OCI-LY7 (cell line): ENCODE data around the gene NRIP1.

ENCODE experiments used
- EZH2phosphoT487 ChIP-seq: fragments of 200-600 bp; sonication (generic); IDR thresholded peaks from 2 replicates; pipeline ENCODE4 v1.6.1; 2018; ENCODE audit warnings: low read depth, borderline replicate concordance, mild to moderate bottlenecking, mixed run types, antibody characterized with exemption, low read length, moderate library complexity, mixed read lengths
- TF ChIP-seq, protein P1 (sequence below): fragments of 200-600 bp; sonication (generic); conservative IDR thresholded peaks from 2 replicates; pipeline ENCODE4 v1.5.1; 2014; ENCODE audit warnings: mild to moderate bottlenecking, antibody characterized with exemption, low read length, moderate library complexity, mixed read lengths

DNA sequence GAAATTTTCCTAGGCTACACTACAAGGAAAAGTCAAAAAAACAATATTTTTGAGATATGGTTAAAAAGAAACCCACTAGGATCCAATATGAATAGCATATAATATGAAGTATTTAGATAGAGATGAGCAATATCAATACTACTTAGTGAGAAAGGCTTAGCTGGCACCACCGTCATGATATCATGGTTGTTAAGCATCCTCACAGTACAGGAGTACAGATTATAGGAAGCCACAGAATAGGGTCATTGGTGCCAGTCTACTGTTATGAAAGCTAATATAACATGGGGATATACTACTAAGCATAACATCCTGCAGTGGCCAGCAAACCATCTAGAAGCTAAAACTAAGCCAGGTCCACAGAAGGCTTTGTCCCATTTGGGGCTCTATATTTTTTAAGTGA, 28.4 kb upstream of the NRIP1 start:
- TF ChIP-seq, protein P1, sequence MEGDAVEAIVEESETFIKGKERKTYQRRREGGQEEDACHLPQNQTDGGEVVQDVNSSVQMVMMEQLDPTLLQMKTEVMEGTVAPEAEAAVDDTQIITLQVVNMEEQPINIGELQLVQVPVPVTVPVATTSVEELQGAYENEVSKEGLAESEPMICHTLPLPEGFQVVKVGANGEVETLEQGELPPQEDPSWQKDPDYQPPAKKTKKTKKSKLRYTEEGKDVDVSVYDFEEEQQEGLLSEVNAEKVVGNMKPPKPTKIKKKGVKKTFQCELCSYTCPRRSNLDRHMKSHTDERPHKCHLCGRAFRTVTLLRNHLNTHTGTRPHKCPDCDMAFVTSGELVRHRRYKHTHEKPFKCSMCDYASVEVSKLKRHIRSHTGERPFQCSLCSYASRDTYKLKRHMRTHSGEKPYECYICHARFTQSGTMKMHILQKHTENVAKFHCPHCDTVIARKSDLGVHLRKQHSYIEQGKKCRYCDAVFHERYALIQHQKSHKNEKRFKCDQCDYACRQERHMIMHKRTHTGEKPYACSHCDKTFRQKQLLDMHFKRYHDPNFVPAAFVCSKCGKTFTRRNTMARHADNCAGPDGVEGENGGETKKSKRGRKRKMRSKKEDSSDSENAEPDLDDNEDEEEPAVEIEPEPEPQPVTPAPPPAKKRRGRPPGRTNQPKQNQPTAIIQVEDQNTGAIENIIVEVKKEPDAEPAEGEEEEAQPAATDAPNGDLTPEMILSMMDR, result no peak
- TF ChIP-seq EZH2phosphoT487, result no peak
